HG03045 (cell line): ENCODE results near the gene GUCY2F.

Experiments
- ATAC-seq: cut with Tn5 transposase; IDR thresholded peaks from one replicate; pipeline ENCODE4 v1.9.1; 2021; ENCODE audit warnings: mild to moderate bottlenecking, moderate library complexity; ENCODE audit not compliant: unreplicated experiment

The GUCY2F gene

GRCh38 chrX:109344678-109345077, 137.2 kb downstream of the GUCY2F start:
- no peak for ATAC-seq

GRCh38 chrX:109344101-109344500, 137.8 kb downstream of the GUCY2F start:
- ATAC-seq, result no peak

- no peak for ATAC-seq
Measured at GRCh38 chrX:109343671-109344070, 138.2 kb downstream of the GUCY2F start.

- no peak for ATAC-seq
Measured at GRCh38 chrX:109336141-109336540, 145.7 kb downstream of the GUCY2F start.

- no peak for ATAC-seq
Measured at GRCh38 chrX:109327251-109327650, 154.6 kb downstream of the GUCY2F start.
